HG03442 (cell line): ENCODE measurements around the gene AXIN2.
"Not testable (repeated sequence)": the region's sequence is repeated elsewhere in the genome, so short reads cannot be mapped to it uniquely, and the experiment has no call there.

Experiments used
- ATAC-seq: cut with Tn5 transposase; IDR thresholded peaks from one replicate; pipeline ENCODE4 v1.9.1; 2021; ENCODE audit warnings: mild to moderate bottlenecking, moderate library complexity; ENCODE audit not compliant: unreplicated experiment

The AXIN2 gene

GRCh38 chr17:65537845-65538674 lies 23.4 kb downstream of the AXIN2 start:
- no peak for ATAC-seq

- ATAC-seq: no peak
Measured at GRCh38 chr17:65537343-65537844, 24.1 kb downstream of the AXIN2 start.

- ATAC-seq: no peak
Measured at GRCh38 chr17:65536573-65537342, 24.7 kb downstream of the AXIN2 start.

- ATAC-seq: no peak
Measured at GRCh38 chr17:65535777-65536572, 25.5 kb downstream of the AXIN2 start.

GRCh38 chr17:65533852-65534457 lies 27.5 kb downstream of the AXIN2 start:
- no peak for ATAC-seq

- no peak for ATAC-seq
Measured at GRCh38 chr17:65533056-65533745, 28.2 kb downstream of the AXIN2 start.

- no peak for ATAC-seq
Measured at GRCh38 chr17:65532101-65532890, 29.2 kb downstream of the AXIN2 start.

GRCh38 chr17:65531256-65532100 lies 30.0 kb downstream of the AXIN2 start:
- no peak for ATAC-seq

GRCh38 chr17:65530523-65531255 lies 30.8 kb downstream of the AXIN2 start:
- no peak for ATAC-seq

- ATAC-seq: no peak
Measured at GRCh38 chr17:65529761-65530522, 31.5 kb downstream of the AXIN2 start.

- no peak for ATAC-seq
Measured at GRCh38 chr17:65529040-65529633, 32.3 kb downstream of the AXIN2 start.

GRCh38 chr17:65527857-65528591 lies 33.4 kb downstream of the AXIN2 start:
- no peak for ATAC-seq

GRCh38 chr17:65527381-65527780 lies 34.1 kb downstream of the AXIN2 start:
- ATAC-seq: no peak

GRCh38 chr17:65526854-65527253 lies 34.6 kb downstream of the AXIN2 start:
- not testable (repeated sequence) for ATAC-seq

- ATAC-seq: no peak
Measured at GRCh38 chr17:65523853-65524664, 37.4 kb downstream of the AXIN2 start.
